ENCODE measurements around the gene PLCH1. TPM values are rescaled to one million over a fixed set of nuclear protein-coding genes. Genes with fewer than 3 reads are reported as not detected.

Gene PLCH1
- total and polyA plus RNA-seq, 2 donors (not counting 1 experiment from before 2014, with no cell fraction given), result under 0.01 to 0.03 TPM

DNA sequence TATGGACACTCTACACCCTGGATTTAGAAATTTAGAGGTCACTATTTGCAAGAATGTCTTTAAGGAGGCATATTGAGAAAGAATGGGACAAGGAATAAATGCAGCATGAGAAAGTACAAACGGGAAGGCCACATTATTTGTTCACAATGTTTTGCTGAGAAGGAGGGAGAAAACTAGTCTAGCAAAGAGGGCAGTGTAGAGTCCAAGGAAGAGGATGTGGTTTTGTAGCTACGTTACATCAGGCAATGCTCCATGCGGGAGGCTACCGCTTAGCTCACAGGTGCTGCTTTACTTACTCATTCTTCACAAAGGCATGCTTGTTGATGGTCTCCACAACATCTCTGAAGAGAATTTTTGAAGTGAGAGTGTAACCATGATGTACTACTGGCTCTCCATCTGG lies 191.1 kb downstream of the PLCH1 start:
- no peaks in the 10 kb centered on the region for H3K27me3 ChIP-seq (ENCODE audit: control insufficient read depth, insufficient read depth, low read length)
- H3K79me2 ChIP-seq (ENCODE audit: control insufficient read depth, insufficient read depth, low read length), result no peaks in the 10 kb centered on the region
- H3K36me3 ChIP-seq (ENCODE audit: control insufficient read depth, insufficient read depth, low read length), result no peaks in the 10 kb centered on the region
- no peak overlapping the region for H2AFZ ChIP-seq (ENCODE audit: low read length)
- no peak overlapping the region for H3K9ac ChIP-seq (ENCODE audit: insufficient read depth, low read length)
- no peak overlapping the region for H3K4me2 ChIP-seq (ENCODE audit: extremely low read depth, insufficient read depth, low read length)
- no peak overlapping the region for H3K4me3 ChIP-seq (replicated peaks in 1 of 4; ENCODE audit: control extremely low read depth in 1 of 4, insufficient read depth in 1 of 4, low read depth in 3 of 4, low read length in 4 of 4)
- TF ChIP-seq, protein P1, sequence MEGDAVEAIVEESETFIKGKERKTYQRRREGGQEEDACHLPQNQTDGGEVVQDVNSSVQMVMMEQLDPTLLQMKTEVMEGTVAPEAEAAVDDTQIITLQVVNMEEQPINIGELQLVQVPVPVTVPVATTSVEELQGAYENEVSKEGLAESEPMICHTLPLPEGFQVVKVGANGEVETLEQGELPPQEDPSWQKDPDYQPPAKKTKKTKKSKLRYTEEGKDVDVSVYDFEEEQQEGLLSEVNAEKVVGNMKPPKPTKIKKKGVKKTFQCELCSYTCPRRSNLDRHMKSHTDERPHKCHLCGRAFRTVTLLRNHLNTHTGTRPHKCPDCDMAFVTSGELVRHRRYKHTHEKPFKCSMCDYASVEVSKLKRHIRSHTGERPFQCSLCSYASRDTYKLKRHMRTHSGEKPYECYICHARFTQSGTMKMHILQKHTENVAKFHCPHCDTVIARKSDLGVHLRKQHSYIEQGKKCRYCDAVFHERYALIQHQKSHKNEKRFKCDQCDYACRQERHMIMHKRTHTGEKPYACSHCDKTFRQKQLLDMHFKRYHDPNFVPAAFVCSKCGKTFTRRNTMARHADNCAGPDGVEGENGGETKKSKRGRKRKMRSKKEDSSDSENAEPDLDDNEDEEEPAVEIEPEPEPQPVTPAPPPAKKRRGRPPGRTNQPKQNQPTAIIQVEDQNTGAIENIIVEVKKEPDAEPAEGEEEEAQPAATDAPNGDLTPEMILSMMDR (conservative IDR thresholded peaks at IDR 0.05 in 1 of 2, IDR thresholded peaks at IDR 0.05 in 1 of 2; ENCODE audit: low read depth in 1 of 2, low read length in 2 of 2), result no peak
- TF ChIP-seq EZH2 (IDR thresholded peaks at IDR 0.05; ENCODE audit: low read length, missing control alignments), result no peak
- peak in 1 of 2 donors; percentile 9 for DNase-seq (ENCODE audit: low read depth in 2 of 2)
- no peaks in the 10 kb centered on the region for H4K20me1 ChIP-seq (ENCODE audit: control insufficient read depth, extremely low read depth, insufficient read depth, low read length)
- H3K27ac ChIP-seq (ENCODE audit: insufficient read depth, low read length), result no peak overlapping the region
- no peaks in the 10 kb centered on the region for H3K9me3 ChIP-seq (ENCODE audit: control insufficient read depth, insufficient read depth, low read depth, low read length)
- H3K4me1 ChIP-seq (ENCODE audit: control insufficient read depth, extremely low read depth, insufficient read depth, low read length), result no peaks in the 10 kb centered on the region

DNA sequence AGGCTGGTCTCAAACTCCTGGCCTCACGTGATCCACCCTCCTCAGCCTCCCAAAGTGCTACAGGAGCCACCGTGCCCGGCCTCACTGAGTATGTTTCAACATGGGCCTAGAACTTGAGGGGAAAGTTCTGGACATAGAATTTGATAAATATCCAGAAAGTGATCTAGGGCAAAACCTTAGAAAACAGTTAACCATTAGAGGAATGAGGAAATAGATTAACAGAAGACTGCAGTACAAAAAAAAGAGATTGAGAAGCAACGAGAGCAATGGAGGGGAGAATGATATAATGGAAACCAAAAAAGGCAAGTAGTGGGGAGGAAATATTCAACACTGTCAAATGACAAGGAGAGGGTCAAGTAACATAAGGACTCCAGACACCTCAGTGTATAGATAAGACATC lies 191.5 kb downstream of the PLCH1 start:
- Histone ChIP-seq H3K79me2 (ENCODE audit: control insufficient read depth, insufficient read depth, low read length) (no peaks in the 10 kb centered on the region), H3K27me3 (ENCODE audit: control insufficient read depth, insufficient read depth, low read length) (no peaks in the 10 kb centered on the region)

DNA sequence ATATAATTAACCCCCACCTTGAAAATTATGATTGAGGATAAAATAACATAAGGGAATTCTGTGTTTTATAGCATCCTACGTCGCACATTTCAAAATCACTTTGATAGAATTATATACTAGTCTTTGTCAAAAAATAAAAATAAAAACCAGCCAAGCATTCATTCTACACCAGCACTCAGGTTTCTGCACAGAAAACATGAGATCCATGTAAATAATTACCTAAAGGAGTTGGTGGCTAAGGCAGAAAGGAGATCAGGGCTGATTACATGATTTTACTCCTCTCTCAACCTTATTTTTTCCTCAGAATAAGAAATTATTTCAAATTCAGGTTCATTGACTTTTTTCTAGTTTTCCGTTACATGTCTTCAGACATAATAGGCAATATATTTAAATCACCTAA lies 194.5 kb downstream of the PLCH1 start:
- no peaks in the 10 kb centered on the region for H3K36me3 ChIP-seq (ENCODE audit: control insufficient read depth, insufficient read depth, low read length)

More for the DNA sequence above, 191.5 kb downstream of the PLCH1 start:
- DNase-seq (ENCODE audit: low read depth in 2 of 2), result no peak
- Histone ChIP-seq H3K9me3 (ENCODE audit: control insufficient read depth, insufficient read depth, low read depth, low read length) (no peaks in the 10 kb centered on the region), H3K4me2 (ENCODE audit: extremely low read depth, insufficient read depth, low read length) (no peak overlapping the region), H3K36me3 (ENCODE audit: control insufficient read depth, insufficient read depth, low read length) (no peaks in the 10 kb centered on the region), H4K20me1 (ENCODE audit: control insufficient read depth, extremely low read depth, insufficient read depth, low read length) (no peaks in the 10 kb centered on the region), H2AFZ (ENCODE audit: low read length) (no peak overlapping the region), H3K4me1 (ENCODE audit: control insufficient read depth, extremely low read depth, insufficient read depth, low read length) (no peaks in the 10 kb centered on the region), H3K27ac (ENCODE audit: insufficient read depth, low read length) (no peak overlapping the region), H3K9ac (ENCODE audit: insufficient read depth, low read length) (no peak overlapping the region), H3K4me3 (replicated peaks in 1 of 4; ENCODE audit: control extremely low read depth in 1 of 4, insufficient read depth in 1 of 4, low read depth in 3 of 4, low read length in 4 of 4) (no peak overlapping the region)
- no peak for TF ChIP-seq EZH2 (IDR thresholded peaks at IDR 0.05; ENCODE audit: low read length, missing control alignments)
- TF ChIP-seq, protein P1 (conservative IDR thresholded peaks at IDR 0.05 in 1 of 2, IDR thresholded peaks at IDR 0.05 in 1 of 2; ENCODE audit: low read depth in 1 of 2, low read length in 2 of 2), result no peak

More for the DNA sequence above, 194.5 kb downstream of the PLCH1 start:
- Histone ChIP-seq H3K4me1 (ENCODE audit: control insufficient read depth, extremely low read depth, insufficient read depth, low read length) (no peaks in the 10 kb centered on the region), H3K9ac (ENCODE audit: insufficient read depth, low read length) (no peak overlapping the region), H2AFZ (ENCODE audit: low read length) (no peak overlapping the region), H3K27me3 (ENCODE audit: control insufficient read depth, insufficient read depth, low read length) (no peaks in the 10 kb centered on the region), H4K20me1 (ENCODE audit: control insufficient read depth, extremely low read depth, insufficient read depth, low read length) (no peaks in the 10 kb centered on the region), H3K79me2 (ENCODE audit: control insufficient read depth, insufficient read depth, low read length) (no peaks in the 10 kb centered on the region), H3K4me3 (replicated peaks in 1 of 4; ENCODE audit: control extremely low read depth in 1 of 4, insufficient read depth in 1 of 4, low read depth in 3 of 4, low read length in 4 of 4) (no peak overlapping the region), H3K9me3 (ENCODE audit: control insufficient read depth, insufficient read depth, low read depth, low read length) (no peaks in the 10 kb centered on the region), H3K27ac (ENCODE audit: insufficient read depth, low read length) (no peak overlapping the region), H3K4me2 (ENCODE audit: extremely low read depth, insufficient read depth, low read length) (no peak overlapping the region)
- no peak for DNase-seq (ENCODE audit: low read depth in 2 of 2)
- no peak for TF ChIP-seq EZH2 (IDR thresholded peaks at IDR 0.05; ENCODE audit: low read length, missing control alignments)
- TF ChIP-seq, protein P1 (conservative IDR thresholded peaks at IDR 0.05 in 1 of 2, IDR thresholded peaks at IDR 0.05 in 1 of 2; ENCODE audit: low read depth in 1 of 2, low read length in 2 of 2), result no peak
